ENCODE measurements around the gene C2CD2.

GRCh38 chr21:41961282-41961701, 7.5 kb upstream of the C2CD2 start:
- TF ChIP-seq, protein P1, sequence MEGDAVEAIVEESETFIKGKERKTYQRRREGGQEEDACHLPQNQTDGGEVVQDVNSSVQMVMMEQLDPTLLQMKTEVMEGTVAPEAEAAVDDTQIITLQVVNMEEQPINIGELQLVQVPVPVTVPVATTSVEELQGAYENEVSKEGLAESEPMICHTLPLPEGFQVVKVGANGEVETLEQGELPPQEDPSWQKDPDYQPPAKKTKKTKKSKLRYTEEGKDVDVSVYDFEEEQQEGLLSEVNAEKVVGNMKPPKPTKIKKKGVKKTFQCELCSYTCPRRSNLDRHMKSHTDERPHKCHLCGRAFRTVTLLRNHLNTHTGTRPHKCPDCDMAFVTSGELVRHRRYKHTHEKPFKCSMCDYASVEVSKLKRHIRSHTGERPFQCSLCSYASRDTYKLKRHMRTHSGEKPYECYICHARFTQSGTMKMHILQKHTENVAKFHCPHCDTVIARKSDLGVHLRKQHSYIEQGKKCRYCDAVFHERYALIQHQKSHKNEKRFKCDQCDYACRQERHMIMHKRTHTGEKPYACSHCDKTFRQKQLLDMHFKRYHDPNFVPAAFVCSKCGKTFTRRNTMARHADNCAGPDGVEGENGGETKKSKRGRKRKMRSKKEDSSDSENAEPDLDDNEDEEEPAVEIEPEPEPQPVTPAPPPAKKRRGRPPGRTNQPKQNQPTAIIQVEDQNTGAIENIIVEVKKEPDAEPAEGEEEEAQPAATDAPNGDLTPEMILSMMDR (IDR thresholded peaks at IDR 0.05; ENCODE audit: low read depth, low read length, poor library complexity, severe bottlenecking) = no peak
- TF ChIP-seq EZH2phosphoT487 (IDR thresholded peaks at IDR 0.05; ENCODE audit: borderline replicate concordance, low read length) = no peak
